DND-41 (cell line): Measurements from ENCODE around the gene EML5.

ENCODE experiments used
- ATAC-seq: fragments of 200-7000 bp; cut with Tn5 transposase; 3 replicates; pipeline ENCODE4 v1.9.1; 2021; ENCODE audit warnings: low read depth; ENCODE audit not compliant: insufficient read depth
- DNase-seq: peaks from one replicate; pipeline ENCODE4 v3.0.0-alpha.2; 2020
- H2AFZ ChIP-seq: 2 replicates; pipeline ENCODE4 v1.6.0; 2012; ENCODE audit warnings: low read depth, low read length
- H3K27ac ChIP-seq: 2 replicates; pipeline ENCODE4 v1.5.1; 2012; ENCODE audit warnings: low read length, inconsistent platforms
- H3K27me3 ChIP-seq: fragments of 200-600 bp; sonication (generic); 2 replicates; pipeline ENCODE4 v1.6.0; 2012; ENCODE audit warnings: low read length, mild to moderate bottlenecking, inconsistent platforms; ENCODE audit not compliant: insufficient read depth, poor library complexity
- H3K36me3 ChIP-seq: 2 replicates; pipeline ENCODE4 v1.5.1; 2012; ENCODE audit warnings: low read length, inconsistent platforms; ENCODE audit not compliant: insufficient read depth
- H3K4me1 ChIP-seq: 2 replicates; pipeline ENCODE4 v1.5.1; 2012; ENCODE audit warnings: mild to moderate bottlenecking, low read length; ENCODE audit not compliant: insufficient read depth
- H3K4me2 ChIP-seq: 2 replicates; pipeline ENCODE4 v1.6.0; 2012; ENCODE audit warnings: mild to moderate bottlenecking, moderate library complexity, low read length, inconsistent platforms; ENCODE audit not compliant: insufficient read depth
- H3K4me3 ChIP-seq, 2 experiments: fragments of 200-600 bp in 1 of 2; shearing (Covaris generic) in 1 of 2; 2 replicates each; pipeline ENCODE4 v1.5.1; 2012 to 2016; ENCODE audit warnings: inconsistent platforms in 2 of 2, low read length in 2 of 2, mild to moderate bottlenecking in 2 of 2, low read depth in 1 of 2, moderate library complexity in 1 of 2
- H3K79me2 ChIP-seq: 2 replicates; pipeline ENCODE4 v1.6.0; 2012; ENCODE audit warnings: low read length, inconsistent platforms; ENCODE audit not compliant: insufficient read depth
- H3K9ac ChIP-seq: 2 replicates; pipeline ENCODE4 v1.6.0; 2012; ENCODE audit warnings: low read depth, mild to moderate bottlenecking, inconsistent platforms, low read length, moderate library complexity
- H3K9me3 ChIP-seq: 2 replicates; pipeline ENCODE4 v1.5.1; 2012; ENCODE audit warnings: low read length, moderate library complexity, mild to moderate bottlenecking, inconsistent platforms; ENCODE audit not compliant: insufficient read depth, severe bottlenecking
- H4K20me1 ChIP-seq: 2 replicates; pipeline ENCODE4 v1.6.0; 2012; ENCODE audit warnings: low read length; ENCODE audit not compliant: insufficient read depth
- CTCF ChIP-seq: IDR thresholded peaks from 2 replicates; pipeline ENCODE4 v1.5.1; 2012; ENCODE audit warnings: borderline replicate concordance, low read length, moderate library complexity, mild to moderate bottlenecking; ENCODE audit not compliant: poor library complexity, severe bottlenecking; ENCODE audit errors: extremely low read depth
- EZH2 ChIP-seq: IDR thresholded peaks from 3 replicates; pipeline ENCODE4 v1.6.1; 2012; ENCODE audit warnings: borderline replicate concordance, low read depth, mild to moderate bottlenecking, moderate library complexity, low read length, inconsistent platforms; ENCODE audit not compliant: severe bottlenecking

The EML5 gene

GRCh38 chr14:88628462-88628861 lies 164.3 kb downstream of the EML5 start:
- no peak for DNase-seq
- Histone ChIP-seq H3K27ac (no peak overlapping the region), H3K4me3 (no peak overlapping the region), H3K4me2 (no peak overlapping the region), H4K20me1 (no peaks in the 10 kb centered on the region), H2AFZ (no peak overlapping the region), H3K27me3 (no peaks in the 10 kb centered on the region), H3K36me3 (peaks cover 14% of the 10 kb centered on the region; the same call in 1 of the 2 replicates), H3K79me2 (no peaks in the 10 kb centered on the region), H3K9me3 (no peaks in the 10 kb centered on the region), H3K4me1 (no peaks in the 10 kb centered on the region), H3K9ac (no peak overlapping the region)
- no peak for ATAC-seq
- TF ChIP-seq EZH2 = no peak

- TF ChIP-seq EZH2 (no peak), CTCF (no peak)
- no peaks in the 10 kb centered on the region for H3K27me3 ChIP-seq
- H3K36me3 ChIP-seq = peaks cover 14% of the 10 kb centered on the region; the same call in 1 of the 2 replicates
- DNase-seq = no peak
- H3K9ac ChIP-seq = no peak overlapping the region
- no peak for ATAC-seq
- no peaks in the 10 kb centered on the region for H3K79me2 ChIP-seq
- no peaks in the 10 kb centered on the region for H4K20me1 ChIP-seq
- H3K4me3 ChIP-seq = no peak overlapping the region
- H3K27ac ChIP-seq = no peak overlapping the region
- H3K4me2 ChIP-seq = no peak overlapping the region
- H2AFZ ChIP-seq = no peak overlapping the region
- no peaks in the 10 kb centered on the region for H3K4me1 ChIP-seq
- H3K9me3 ChIP-seq = no peaks in the 10 kb centered on the region
Measured at GRCh38 chr14:88628033-88628432, 164.7 kb downstream of the EML5 start.

- Histone ChIP-seq H3K9me3 (no peaks in the 10 kb centered on the region), H3K27ac (no peak overlapping the region), H3K36me3 (peaks cover 22% of the 10 kb centered on the region; the same call in 1 of the 2 replicates), H3K9ac (no peak overlapping the region), H3K27me3 (no peaks in the 10 kb centered on the region), H3K4me1 (no peaks in the 10 kb centered on the region), H2AFZ (no peak overlapping the region), H4K20me1 (no peaks in the 10 kb centered on the region), H3K79me2 (no peaks in the 10 kb centered on the region), H3K4me3 (no peak overlapping the region), H3K4me2 (no peak overlapping the region)
- DNase-seq = no peak
- ATAC-seq = no peak
- no peak for TF ChIP-seq EZH2
- no peak for TF ChIP-seq CTCF
Measured at GRCh38 chr14:88625671-88626070, 167.1 kb downstream of the EML5 start.

GRCh38 chr14:88621100-88621499 lies 171.7 kb downstream of the EML5 start:
- TF ChIP-seq CTCF = no peak
- TF ChIP-seq EZH2 = no peak
- Histone ChIP-seq H3K27ac (no peak overlapping the region), H4K20me1 (no peaks in the 10 kb centered on the region)

More at GRCh38 chr14:88621100-88621499, 171.7 kb downstream of the EML5 start:
- Histone ChIP-seq H3K4me1 (no peaks in the 10 kb centered on the region), H3K9ac (no peak overlapping the region), H2AFZ (no peak overlapping the region), H3K4me3 (no peak overlapping the region), H3K36me3 (peaks cover 36% of the 10 kb centered on the region), H3K79me2 (no peaks in the 10 kb centered on the region), H3K4me2 (no peak overlapping the region), H3K27me3 (no peaks in the 10 kb centered on the region), H3K9me3 (no peaks in the 10 kb centered on the region)
- DNase-seq = no peak
- ATAC-seq = no peak
